Osteoblast (primary cell): Measurements from ENCODE around the gene FOXD4L1. TPM values are rescaled to one million over a fixed set of nuclear protein-coding genes. Genes with fewer than 3 reads are reported as not detected.
"Not testable (repeated sequence)": the region's sequence is repeated elsewhere in the genome, so short reads cannot be mapped to it uniquely, and the experiment has no call there.

ENCODE experiments used
- DNase-seq: peaks from one replicate; pipeline ENCODE4 v3.0.0; 2011; ENCODE audit warnings: low spot score, mixed read lengths; ENCODE audit not compliant: insufficient read length; ENCODE audit errors: missing footprints
- H2AFZ ChIP-seq: 2 replicates; pipeline ENCODE4 v1.6.0; 2011; ENCODE audit warnings: mild to moderate bottlenecking, low read length
- H3K27ac ChIP-seq: 2 replicates; pipeline ENCODE4 v1.5.1; 2011; ENCODE audit warnings: mild to moderate bottlenecking, low read depth, low read length, moderate library complexity
- H3K27me3 ChIP-seq: 2 replicates; pipeline ENCODE4 v1.6.0; 2012; ENCODE audit warnings: mild to moderate bottlenecking, control low read depth, inconsistent platforms, low read length, moderate library complexity; ENCODE audit not compliant: insufficient read depth
- H3K36me3 ChIP-seq: 2 replicates; pipeline ENCODE4 v1.5.1; 2011; ENCODE audit warnings: mild to moderate bottlenecking, low read length, control low read depth, moderate library complexity; ENCODE audit not compliant: insufficient read depth
- H3K4me1 ChIP-seq: 2 replicates; pipeline ENCODE4 v1.5.1; 2011; ENCODE audit warnings: mild to moderate bottlenecking, low read length, control low read depth, moderate library complexity; ENCODE audit not compliant: insufficient read depth
- H3K4me2 ChIP-seq: 2 replicates; pipeline ENCODE4 v1.6.0; 2011; ENCODE audit warnings: mild to moderate bottlenecking, low read length; ENCODE audit not compliant: insufficient read depth
- H3K4me3 ChIP-seq: fragments of 200-600 bp; sonication (generic); 3 replicates; pipeline ENCODE4 v1.5.1; 2012; ENCODE audit warnings: mild to moderate bottlenecking, low read length, inconsistent platforms; ENCODE audit not compliant: insufficient read depth
- H3K79me2 ChIP-seq: 2 replicates; pipeline ENCODE4 v1.6.0; 2012; ENCODE audit warnings: mild to moderate bottlenecking, low read length, control low read depth, inconsistent platforms; ENCODE audit not compliant: insufficient read depth
- H3K9me3 ChIP-seq: 2 replicates; pipeline ENCODE4 v1.5.1; 2011; ENCODE audit warnings: low read depth, low read length, control low read depth
- H4K20me1 ChIP-seq: 2 replicates; pipeline ENCODE4 v1.6.0; 2012; ENCODE audit warnings: mild to moderate bottlenecking, low read length, control low read depth; ENCODE audit not compliant: insufficient read depth
- total RNA-seq: library from RNA; depleted of rRNA; stranded (reverse); fragments of >200 nt; gene quantifications from 2 replicates; pipeline ENCODE4 v1.2.3, GENCODE V29; 2012

FOXD4L1 gene
- total RNA-seq, 1 donor = under 0.01 TPM

DNA sequence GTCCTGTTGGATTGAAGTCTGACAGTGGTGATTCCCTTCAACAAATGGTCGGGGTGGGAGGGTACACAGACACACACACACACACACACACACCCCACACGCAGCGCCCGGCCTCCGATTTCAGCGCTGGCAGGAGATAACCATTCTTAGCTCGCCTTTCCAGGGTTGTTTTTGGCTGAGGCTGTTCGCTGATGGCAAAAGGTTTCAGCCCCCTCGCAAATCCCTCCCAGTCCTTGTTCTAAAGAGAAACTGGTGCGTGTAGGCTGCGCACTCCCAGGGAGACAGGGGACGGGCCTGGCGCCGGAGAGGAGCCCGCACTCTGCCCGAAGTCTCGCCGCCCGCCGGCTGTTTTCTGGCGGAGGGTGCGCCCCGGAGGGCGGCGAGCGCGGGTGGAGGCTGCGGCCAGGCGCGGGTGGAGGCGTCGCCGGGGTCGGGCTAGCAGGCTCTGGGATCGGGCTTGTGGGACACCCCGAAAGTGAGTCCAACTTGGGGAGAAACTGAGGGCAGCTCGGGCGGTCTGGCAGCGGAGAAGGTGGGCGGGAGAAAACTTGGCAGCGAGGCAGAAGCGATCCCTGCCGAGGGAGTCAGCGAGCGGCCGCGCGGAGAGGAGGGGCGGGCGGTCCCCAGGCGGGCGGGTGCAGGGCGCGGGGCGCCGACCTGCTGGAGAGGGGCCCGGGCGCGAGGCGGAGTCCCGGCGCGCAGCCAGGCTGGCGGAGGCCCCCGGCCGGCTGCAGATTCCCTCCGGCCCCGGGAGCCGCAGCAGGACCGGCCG, 42.9 kb downstream of the FOXD4L1 start:
- DNase-seq = peak; percentile 74
- H4K20me1 ChIP-seq, H2AFZ ChIP-seq, H3K9me3 ChIP-seq, H3K79me2 ChIP-seq, H3K27me3 ChIP-seq, H3K4me1 ChIP-seq, H3K27ac ChIP-seq, H3K36me3 ChIP-seq: not testable (repeated sequence)
- Histone ChIP-seq H3K4me2 (peak overlapping the region; percentile 61), H3K4me3 (peak overlapping the region; percentile 60)

DNA sequence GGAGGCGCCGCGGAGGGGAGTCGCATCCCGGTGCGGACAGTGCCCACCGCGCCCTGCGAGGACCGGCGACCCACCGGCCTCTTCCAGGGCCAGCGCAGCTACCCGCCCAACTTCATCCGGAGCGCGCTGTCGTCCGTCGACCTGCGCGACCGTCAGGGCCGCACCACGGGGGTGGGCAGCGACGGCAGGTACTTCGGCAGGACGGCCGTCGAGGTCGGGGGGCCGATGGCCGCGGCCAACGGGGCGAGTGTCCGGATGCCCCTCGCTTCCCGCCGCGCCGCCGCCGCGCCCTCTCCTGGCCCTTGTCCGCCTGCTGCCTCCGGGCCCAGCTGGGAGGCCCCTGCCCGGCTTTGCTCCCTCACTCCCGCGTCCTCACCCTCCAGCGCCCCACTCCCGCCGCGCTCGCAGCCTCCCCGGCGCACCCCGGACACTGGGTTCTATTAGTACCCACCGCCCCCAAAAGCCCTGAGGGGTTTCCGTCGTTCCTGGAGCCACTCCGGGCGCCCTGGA, 43.6 kb downstream of the FOXD4L1 start:
- not testable (repeated sequence) for H3K9me3 ChIP-seq, H3K27me3 ChIP-seq, H4K20me1 ChIP-seq, H3K79me2 ChIP-seq, H3K27ac ChIP-seq, H2AFZ ChIP-seq, H3K4me1 ChIP-seq, DNase-seq, H3K36me3 ChIP-seq
- peak overlapping the region; percentile 61 for H3K4me2 ChIP-seq
- H3K4me3 ChIP-seq = peak overlapping the region; percentile 10

DNA sequence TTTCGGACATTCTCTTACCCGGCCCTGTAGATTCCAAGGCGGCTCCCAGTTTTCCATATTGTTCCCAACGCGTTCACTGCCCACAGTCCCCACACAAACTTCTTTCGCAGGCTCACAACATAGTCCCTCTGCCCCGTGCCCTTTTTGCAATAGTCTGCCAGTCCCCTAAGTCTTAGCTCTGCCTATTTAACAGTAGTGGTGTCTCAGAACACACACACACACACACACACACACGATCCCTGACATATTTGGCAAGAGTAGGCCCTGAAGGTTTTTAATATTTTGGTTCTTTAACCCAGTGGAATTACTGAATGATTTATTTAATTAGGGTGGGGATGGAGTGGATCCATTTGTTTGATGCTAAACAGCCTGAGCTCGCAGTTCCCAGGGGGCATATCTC, 44.1 kb downstream of the FOXD4L1 start:
- not testable (repeated sequence) for H2AFZ ChIP-seq, H3K27ac ChIP-seq, H3K4me3 ChIP-seq, H3K9me3 ChIP-seq, H3K27me3 ChIP-seq, H4K20me1 ChIP-seq, H3K36me3 ChIP-seq, DNase-seq, H3K4me2 ChIP-seq, H3K79me2 ChIP-seq, H3K4me1 ChIP-seq

Other genes with a start within 250 kb of the FOXD4L1 start
- 1.8 and 2.9 TPM in 2 replicates for gene PAX8, start 219.7 kb upstream of the FOXD4L1 start, total RNA-seq
- gene ZNG1B, start 61.0 kb upstream of the FOXD4L1 start, total RNA-seq = 25.6 and 26.4 TPM in 2 replicates
- 9.4 and 20.3 TPM in 2 replicates for gene RABL2A, start 128.6 kb downstream of the FOXD4L1 start, total RNA-seq